GM18951 (cell line): ENCODE measurements around the gene DIP2B.

Experiments
- POLR2A ChIP-seq: IDR thresholded peaks from 4 replicates; pipeline ENCODE4 v1.6.1; 2011; ENCODE audit warnings: mild to moderate bottlenecking; ENCODE audit not compliant: insufficient read length, insufficient read depth; ENCODE audit errors: extremely low read depth
- in situ Hi-C: fragments of 300-500 bp; cut with MboI; formaldehyde crosslinking; loops from one replicate; pipeline ENCODE4 v1.12.0; 2022; ENCODE audit warnings: low sequenced_read_pairs, mixed read lengths, inconsistent platforms; ENCODE audit not compliant: unreplicated experiment

Gene DIP2B

DNA sequence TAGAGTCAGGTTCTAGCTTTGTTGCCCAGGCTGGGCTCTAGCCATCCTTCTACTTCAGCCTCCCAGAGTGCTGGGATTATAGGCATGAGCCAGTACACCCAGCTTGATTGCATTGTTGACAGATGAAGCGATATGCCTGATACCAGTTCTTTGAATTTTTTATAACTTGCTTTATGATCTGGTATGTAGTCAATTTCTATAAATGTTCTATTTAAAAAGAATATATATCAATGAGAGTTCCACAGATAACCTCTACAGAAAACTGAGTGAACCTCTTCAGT is 99.8 kb downstream of the DIP2B start:
- no peak for TF ChIP-seq POLR2A
- in situ Hi-C loops, result no loop called here

- in situ Hi-C loops, result no loop called here
- no peak for TF ChIP-seq POLR2A
Measured at GRCh38 chr12:50606675-50607375, 102.0 kb downstream of the DIP2B start.

DNA sequence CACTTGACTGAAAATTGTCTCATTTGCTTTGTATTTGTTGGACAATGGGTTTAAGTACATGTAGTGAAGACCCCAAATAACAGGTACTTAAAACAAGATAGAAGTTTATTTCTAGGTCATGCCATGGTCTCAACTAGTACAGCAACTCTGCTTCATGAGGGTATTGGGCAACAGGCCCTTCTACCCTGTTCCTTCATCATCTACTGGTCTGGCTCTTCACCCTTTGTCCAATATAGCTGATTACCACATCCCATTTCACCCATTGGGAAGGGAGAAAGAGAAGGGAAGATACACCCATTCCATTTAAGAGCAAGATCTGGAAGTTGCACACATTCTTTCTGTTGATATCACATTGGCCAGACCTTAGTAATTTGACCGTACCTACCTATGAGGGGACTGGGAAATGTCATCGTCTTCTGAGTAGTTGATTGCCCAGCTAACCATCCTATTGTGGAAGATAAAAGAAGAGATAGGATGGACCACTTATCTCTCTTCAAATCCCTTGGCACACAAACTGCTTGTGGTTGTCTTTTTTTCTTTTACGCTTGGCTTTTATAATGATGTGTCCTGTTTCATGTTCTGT is 104.6 kb downstream of the DIP2B start:
- TF ChIP-seq POLR2A, result no peak
- in situ Hi-C loops, result no loop called here

GRCh38 chr12:50610171-50610570 is 105.4 kb downstream of the DIP2B start:
- TF ChIP-seq POLR2A, result no peak
- in situ Hi-C loops, result no loop called here

DNA sequence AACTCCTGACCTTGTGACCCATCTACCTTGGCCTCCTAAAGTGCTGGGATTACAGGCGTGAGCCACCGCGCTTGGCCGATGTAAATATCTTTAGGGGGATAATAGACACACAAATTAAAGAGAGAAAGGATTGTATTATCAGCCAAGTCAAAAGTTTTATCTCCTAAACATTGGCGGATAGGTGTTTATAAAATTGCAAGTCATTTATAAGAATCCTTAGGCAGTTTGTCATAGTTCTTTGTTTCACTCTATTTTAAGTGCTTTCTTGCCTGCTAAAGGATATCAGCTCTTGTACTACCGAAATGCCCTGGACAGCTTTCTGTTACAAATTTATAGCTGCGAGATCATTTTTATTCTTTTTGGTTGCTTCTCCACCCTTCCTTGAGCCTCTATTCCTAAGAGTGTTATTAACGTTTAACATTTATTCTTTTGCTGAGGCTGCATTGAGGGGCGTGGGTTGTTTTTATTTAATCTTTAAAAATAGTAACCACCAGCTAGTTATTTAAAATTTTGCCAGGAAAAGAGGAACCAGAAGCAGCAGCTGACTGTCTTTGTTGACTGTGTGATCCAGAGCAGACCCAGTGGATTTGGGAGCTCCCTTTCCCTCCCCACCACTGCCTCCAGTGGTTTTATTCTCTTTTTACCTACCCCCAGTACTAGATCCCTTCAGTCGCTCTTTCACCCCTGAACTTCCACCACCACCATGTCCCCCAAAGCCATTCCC is 106.4 kb downstream of the DIP2B start:
- no peak for TF ChIP-seq POLR2A
- in situ Hi-C loops, result no loop called here

DNA sequence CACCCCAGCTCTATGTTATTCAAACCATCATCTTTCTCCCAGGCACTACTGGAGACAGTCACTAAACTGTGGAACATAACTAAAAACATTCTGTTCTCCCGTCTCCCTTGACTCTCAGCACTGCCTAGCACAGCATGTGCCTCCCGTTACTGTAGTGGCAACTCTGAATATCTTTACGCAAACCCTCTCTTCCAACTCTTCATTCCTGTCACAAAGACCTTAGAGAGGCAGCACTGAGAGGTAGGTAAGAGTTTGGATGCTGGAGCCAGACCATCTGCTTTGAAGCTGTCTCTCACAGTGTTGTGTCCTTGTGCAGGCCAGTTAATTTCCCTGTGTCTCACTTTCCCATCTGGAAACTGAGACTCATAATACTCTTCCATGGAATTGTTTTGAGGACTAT is 108.1 kb downstream of the DIP2B start:
- no peak for TF ChIP-seq POLR2A
- in situ Hi-C loops, result no loop called here

DNA sequence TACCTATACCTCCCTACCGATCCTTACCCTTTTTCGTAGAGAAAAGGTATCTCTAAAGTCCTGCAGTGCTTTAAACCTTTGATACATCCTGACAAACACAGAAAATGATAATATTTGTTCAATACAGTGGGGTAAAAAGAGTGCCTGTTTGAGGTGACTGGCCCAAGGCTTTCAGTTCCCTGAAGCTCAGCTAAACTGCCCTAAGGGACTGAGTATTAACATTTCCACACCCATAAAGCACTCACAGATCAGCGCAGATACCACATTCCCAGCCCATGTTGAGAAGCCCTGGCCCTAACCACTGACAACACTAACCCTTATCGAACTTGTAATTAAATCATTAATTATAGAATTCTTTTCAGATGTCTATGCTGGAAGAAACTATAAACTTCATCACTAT is 108.7 kb downstream of the DIP2B start:
- no peak for TF ChIP-seq POLR2A
- in situ Hi-C loops, result no loop called here

GRCh38 chr12:50614167-50614759 is 109.5 kb downstream of the DIP2B start:
- TF ChIP-seq POLR2A, result no peak

DNA sequence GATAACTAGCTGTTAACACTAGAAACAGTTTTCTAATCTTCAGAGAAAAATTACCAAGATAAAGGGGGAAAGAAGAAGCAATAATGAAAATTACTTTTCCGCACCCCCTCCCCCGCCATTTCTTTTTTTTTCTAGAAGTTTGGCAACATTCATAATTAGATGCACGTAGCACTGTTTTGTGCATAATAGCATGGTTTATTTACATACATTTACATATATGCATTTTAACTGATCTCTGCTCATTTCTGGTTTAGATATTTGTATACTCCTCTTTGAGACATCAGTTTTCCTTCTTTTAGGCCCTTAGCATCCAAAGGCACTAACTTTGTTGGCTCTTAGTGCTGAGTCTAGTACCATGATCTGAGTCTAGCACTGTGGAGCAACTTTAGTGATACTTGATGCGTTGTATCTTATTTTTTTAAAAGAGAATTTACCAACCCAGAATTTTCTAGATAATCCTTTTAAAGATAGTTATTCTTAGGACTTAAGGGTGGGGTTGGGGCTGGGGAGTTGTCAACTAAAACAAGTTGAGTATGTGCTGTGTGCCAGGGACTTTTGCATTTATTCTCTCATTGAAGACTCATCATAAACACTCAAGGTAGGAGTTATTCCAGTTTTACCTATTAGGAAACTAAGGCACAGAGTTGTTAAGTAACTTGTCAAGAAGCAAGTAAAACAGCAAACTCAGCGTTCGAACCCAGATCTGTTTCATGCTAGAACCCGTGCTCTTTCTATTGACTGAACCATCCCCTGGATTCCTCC is 110.5 kb downstream of the DIP2B start:
- in situ Hi-C loops, result no loop called here
- TF ChIP-seq POLR2A, result no peak

More at GRCh38 chr12:50614167-50614759, 109.5 kb downstream of the DIP2B start:
- in situ Hi-C loops, result no loop called here

DNA sequence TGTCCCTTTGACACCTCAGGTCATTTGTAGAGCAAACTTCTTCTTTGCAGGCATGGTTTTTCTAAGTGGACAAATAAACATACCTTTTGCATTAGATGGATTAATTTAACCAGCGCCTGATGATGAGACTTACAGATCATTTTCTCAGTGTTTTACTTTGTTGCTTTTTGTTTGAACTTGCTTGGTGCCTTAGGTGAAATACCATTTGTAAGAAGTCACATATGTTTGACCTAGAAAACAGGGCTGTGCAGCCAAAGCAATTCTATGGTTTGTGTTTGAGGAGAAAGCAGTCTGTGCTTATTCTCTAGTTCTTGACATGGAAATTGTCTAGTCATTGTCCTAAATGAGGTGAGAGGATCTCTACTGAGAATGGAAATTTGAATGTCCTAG is 111.1 kb downstream of the DIP2B start:
- in situ Hi-C loops, result no loop called here
- no peak for TF ChIP-seq POLR2A

- TF ChIP-seq POLR2A, result no peak
- in situ Hi-C loops, result no loop called here
Measured at GRCh38 chr12:50617657-50618056, 112.9 kb downstream of the DIP2B start.

- in situ Hi-C loops, result no loop called here
- no peak for TF ChIP-seq POLR2A
Measured at GRCh38 chr12:50618864-50619609, 114.3 kb downstream of the DIP2B start.
